HFFc6 (cell line): ENCODE data around the gene RELL2. TPM values are rescaled to one million over a fixed set of nuclear protein-coding genes. Genes with fewer than 3 reads are reported as not detected.
A peak's percentile ranks its signal among the peaks of the same experiment; 100 is the strongest.
"Not testable (repeated sequence)": the region's sequence is repeated elsewhere in the genome, so short reads cannot be mapped to it uniquely, and the experiment has no call there.

Experiments
- DNase-seq: peaks from one replicate; pipeline ENCODE4 v3.0.0-alpha.2; 2018
- H3K27ac Mint-ChIP-seq: 2 replicates; pipeline ENCODE4 v1.8.0; 2020; ENCODE audit warnings: mild to moderate bottlenecking, mixed read lengths
- H3K27me3 Mint-ChIP-seq: 2 replicates; pipeline ENCODE4 v1.8.0; 2021; ENCODE audit warnings: mild to moderate bottlenecking, moderate library complexity, mixed read lengths; ENCODE audit not compliant: insufficient read depth
- H3K36me3 Mint-ChIP-seq: 2 replicates; pipeline ENCODE4 v1.8.0; 2021; ENCODE audit warnings: low read depth, mixed read lengths
- H3K4me1 Mint-ChIP-seq: 2 replicates; pipeline ENCODE4 v1.8.0; 2020; ENCODE audit warnings: low read depth, mixed read lengths
- H3K4me3 Mint-ChIP-seq: 2 replicates; pipeline ENCODE4 v1.8.0; 2020; ENCODE audit warnings: mild to moderate bottlenecking, moderate library complexity, mixed read lengths
- H3K9me3 Mint-ChIP-seq: 2 replicates; pipeline ENCODE4 v1.8.0; 2020; ENCODE audit warnings: mild to moderate bottlenecking, mixed read lengths
- CTCF ChIP-seq: fragments of 200-600 bp; sonication (generic); IDR thresholded peaks from 2 replicates; pipeline ENCODE4 v1.5.0; 2021; ENCODE audit warnings: antibody characterized with exemption, mild to moderate bottlenecking
- total RNA-seq, 6 experiments: library from RNA; stranded (reverse); fragmentation: NEBNext Ultra II Directional; extraction: Animal tissue kit (Norgen Biotek cat#: 25700); gene quantifications; 2 replicates in 1 of 6; 3 replicates in 5 of 6; pipeline ENCODE4 v1.2.3, GENCODE V29; 2021

The RELL2 gene
- total RNA-seq, 6 experiments from 2014 or later = 2.2 to 4.4 (median 3.0) TPM

DNA sequence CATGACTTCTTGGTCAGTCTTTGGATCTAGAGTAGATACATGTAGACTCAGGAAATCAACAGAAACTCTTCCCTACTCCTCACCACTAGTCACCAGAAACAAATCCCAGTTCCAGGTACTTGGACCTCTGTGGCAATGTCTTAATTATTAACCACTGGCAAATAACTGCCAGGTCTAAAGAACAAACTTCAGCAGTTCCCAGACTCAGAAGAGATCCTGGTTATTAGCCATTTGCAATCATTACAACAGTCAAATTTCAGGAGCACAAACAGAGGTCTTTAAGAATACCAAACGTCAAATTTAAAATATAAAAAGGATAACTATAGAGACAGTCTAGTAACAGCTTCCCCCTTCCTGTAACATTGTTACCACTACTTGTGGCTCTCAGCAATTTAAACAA lies 28.2 kb upstream of the RELL2 start:
- peaks cover 73% of the 10 kb centered on the region for H3K4me1 Mint-ChIP-seq
- H3K4me3 Mint-ChIP-seq = no peak overlapping the region
- H3K36me3 Mint-ChIP-seq = peaks cover 5% of the 10 kb centered on the region; the same call in 1 of the 2 replicates
- H3K9me3 Mint-ChIP-seq = no peaks in the 10 kb centered on the region
- H3K27ac Mint-ChIP-seq = peak overlapping the region; percentile 44
- no peak for DNase-seq
- no peak for TF ChIP-seq CTCF
- no peaks in the 10 kb centered on the region; the same call in 1 of the 2 replicates for H3K27me3 Mint-ChIP-seq

DNA sequence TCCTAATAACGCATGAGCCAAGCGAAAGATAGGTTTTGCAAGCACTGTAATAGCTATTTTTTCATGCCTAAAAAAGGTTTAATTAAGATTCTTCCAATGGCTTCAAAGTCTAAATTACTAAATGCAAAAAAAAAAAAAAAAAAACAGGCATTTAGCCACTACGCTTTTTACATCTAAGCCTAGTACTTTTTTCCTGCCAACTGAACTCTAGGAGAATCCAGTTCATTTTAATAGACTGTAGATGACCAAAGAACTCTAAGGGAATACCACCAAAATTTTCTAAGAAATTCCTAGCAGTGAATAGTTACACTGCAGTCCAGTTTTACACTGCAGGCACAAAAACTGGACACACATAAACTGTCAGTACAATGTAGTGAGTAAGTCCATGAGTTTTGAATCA lies 27.8 kb upstream of the RELL2 start:
- Mint-ChIP-seq H3K27me3 (no peaks in the 10 kb centered on the region; the same call in 1 of the 2 replicates), H3K9me3 (no peaks in the 10 kb centered on the region), H3K27ac (no peak overlapping the region), H3K4me3 (no peak overlapping the region), H3K4me1 (peaks cover 68% of the 10 kb centered on the region), H3K36me3 (peaks cover 5% of the 10 kb centered on the region; the same call in 1 of the 2 replicates)
- no peak for TF ChIP-seq CTCF
- no peak for DNase-seq

DNA sequence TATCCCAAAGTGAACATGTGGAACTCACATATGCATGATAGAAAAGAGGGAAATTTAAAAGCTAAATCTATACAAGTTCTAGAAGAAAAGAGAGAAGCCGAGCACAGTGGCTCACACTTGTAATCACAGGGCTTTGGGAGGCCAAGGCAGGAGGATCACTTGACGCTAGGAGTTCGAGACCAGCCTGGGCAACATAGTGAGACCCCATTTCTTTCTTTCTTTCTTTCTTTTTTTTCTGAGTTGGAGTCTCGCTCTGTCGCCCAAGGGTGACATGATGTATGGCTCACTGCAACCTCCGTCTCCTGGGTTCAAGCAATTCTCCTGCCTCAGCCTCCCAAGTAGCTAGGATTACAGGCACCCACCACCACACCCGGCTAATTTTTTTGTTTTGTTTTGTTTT lies 26.9 kb upstream of the RELL2 start:
- DNase-seq, H3K9me3 Mint-ChIP-seq, H3K27me3 Mint-ChIP-seq, H3K27ac Mint-ChIP-seq, H3K4me3 Mint-ChIP-seq, H3K36me3 Mint-ChIP-seq: not testable (repeated sequence)
- H3K4me1 Mint-ChIP-seq = peaks cover 59% of the 10 kb centered on the region

- TF ChIP-seq CTCF = no peak
- no peaks in the 10 kb centered on the region for H3K9me3 Mint-ChIP-seq
- H3K4me1 Mint-ChIP-seq = peaks cover 52% of the 10 kb centered on the region
- H3K4me3 Mint-ChIP-seq = no peak overlapping the region
- peaks cover 12% of the 10 kb centered on the region for H3K36me3 Mint-ChIP-seq
- H3K27me3 Mint-ChIP-seq = no peaks in the 10 kb centered on the region; the same call in 1 of the 2 replicates
- peak overlapping the region; percentile 8; the same call in 1 of the 2 replicates for H3K27ac Mint-ChIP-seq
- DNase-seq = no peak
Measured at GRCh38 chr5:141611289-141611688, 25.5 kb upstream of the RELL2 start.

- no peak for TF ChIP-seq CTCF
- peaks cover 2% of the 10 kb centered on the region; the same call in 1 of the 2 replicates for H3K27me3 Mint-ChIP-seq
- peaks cover 16% of the 10 kb centered on the region for H3K36me3 Mint-ChIP-seq
- peaks cover 50% of the 10 kb centered on the region for H3K4me1 Mint-ChIP-seq
- H3K9me3 Mint-ChIP-seq = no peaks in the 10 kb centered on the region
- H3K27ac Mint-ChIP-seq = no peak overlapping the region; the same call in 1 of the 2 replicates
- DNase-seq = no peak
- H3K4me3 Mint-ChIP-seq = no peak overlapping the region
Measured at GRCh38 chr5:141613344-141613743, 23.5 kb upstream of the RELL2 start.

DNA sequence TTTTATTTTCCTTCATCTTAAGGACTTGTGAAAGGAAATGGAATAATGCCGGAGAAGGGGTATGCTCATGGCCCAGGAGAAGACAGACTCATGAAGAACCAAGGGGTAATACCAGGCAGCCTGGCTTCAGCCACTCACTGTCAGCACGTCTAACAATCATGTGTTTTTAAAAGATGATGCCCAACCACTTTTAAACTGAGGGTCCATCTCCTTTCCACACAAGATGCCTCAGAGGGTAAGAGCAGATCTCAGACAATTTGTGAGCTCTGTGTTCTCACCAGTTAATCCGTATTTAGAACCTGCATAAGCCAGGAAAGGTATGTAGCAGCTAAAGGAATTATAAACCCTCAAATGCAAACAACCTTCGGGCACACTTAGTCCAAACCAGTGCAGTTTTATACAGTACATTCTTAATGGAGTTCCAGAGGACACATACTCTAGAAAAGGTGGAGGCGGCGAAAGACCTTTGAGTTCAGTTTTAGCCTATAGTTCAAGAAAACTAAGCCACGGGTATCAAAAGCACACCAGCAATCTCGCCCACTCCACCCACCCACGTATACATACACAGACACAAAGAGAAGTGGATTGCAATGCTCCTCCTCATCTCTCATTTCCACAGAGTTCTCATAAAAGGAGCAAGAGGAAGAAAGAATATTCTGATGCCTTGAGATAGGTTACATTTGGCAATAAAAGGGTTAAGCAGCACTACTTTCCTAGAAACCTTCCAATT lies 20.6 kb upstream of the RELL2 start:
- peaks cover 2% of the 10 kb centered on the region; the same call in 1 of the 2 replicates for H3K27me3 Mint-ChIP-seq
- H3K36me3 Mint-ChIP-seq = peaks cover 16% of the 10 kb centered on the region
- peaks cover 50% of the 10 kb centered on the region for H3K4me1 Mint-ChIP-seq
- no peak for TF ChIP-seq CTCF
- DNase-seq = no peak
- H3K4me3 Mint-ChIP-seq = peak overlapping the region; percentile 96
- no peaks in the 10 kb centered on the region for H3K9me3 Mint-ChIP-seq
- peak overlapping the region; percentile 92; the same call in 1 of the 2 replicates for H3K27ac Mint-ChIP-seq
